Neural crest cell (in vitro differentiated cells): ENCODE data around the gene EPHA6. TPM values are rescaled to one million over a fixed set of nuclear protein-coding genes. Genes with fewer than 3 reads are reported as not detected.
"Not testable (repeated sequence)": the region's sequence is repeated elsewhere in the genome, so short reads cannot be mapped to it uniquely, and the experiment has no call there.

ENCODE experiments used
- DNase-seq: peaks from one replicate; pipeline ENCODE4 v3.0.0; 2021; ENCODE audit warnings: low read depth, mixed read lengths, low spot score
- H3K27ac Mint-ChIP-seq: one replicate; pipeline ENCODE4 v1.8.0; 2021; ENCODE audit warnings: mild to moderate bottlenecking, mixed read lengths; ENCODE audit not compliant: unreplicated experiment
- H3K27me3 Mint-ChIP-seq: 2 replicates; pipeline ENCODE4 v1.8.0; 2021; ENCODE audit warnings: low read depth, mild to moderate bottlenecking, mixed read lengths
- H3K36me3 Mint-ChIP-seq: 2 replicates; pipeline ENCODE4 v1.8.0; 2021; ENCODE audit warnings: low read depth, mild to moderate bottlenecking, mixed read lengths
- H3K4me1 Mint-ChIP-seq: 2 replicates; pipeline ENCODE4 v1.8.0; 2021; ENCODE audit warnings: mixed read lengths
- H3K4me3 Mint-ChIP-seq: one replicate; pipeline ENCODE4 v1.8.0; 2021; ENCODE audit warnings: mild to moderate bottlenecking, mixed read lengths
- H3K9me3 Mint-ChIP-seq: 2 replicates; pipeline ENCODE4 v1.8.0; 2021; ENCODE audit warnings: mixed read lengths
- CTCF ChIP-seq: fragments of 200-600 bp; sonication (generic); conservative IDR thresholded peaks from 2 replicates; pipeline ENCODE4 v1.5.0; 2021; ENCODE audit warnings: antibody characterized with exemption, mild to moderate bottlenecking
- total RNA-seq: library from RNA; stranded (reverse); gene quantifications from 2 replicates; pipeline ENCODE4 v1.2.1, GENCODE V29; 2021

The EPHA6 gene
- total RNA-seq, 1 donor from 2014 or later, result 0.96 TPM

- Mint-ChIP-seq H3K4me1 (no peaks in the 10 kb centered on the region), H3K9me3 (no peaks in the 10 kb centered on the region), H3K4me3 (no peak overlapping the region), H3K36me3 (no peaks in the 10 kb centered on the region), H3K27me3 (no peaks in the 10 kb centered on the region), H3K27ac (no peak overlapping the region)
- TF ChIP-seq CTCF, result no peak
- no peak for DNase-seq
These were observed 163.3 kb downstream of the EPHA6 start for GRCh38 chr3:96977671-96978070.

- not testable (repeated sequence) for H3K36me3 Mint-ChIP-seq, H3K9me3 Mint-ChIP-seq, DNase-seq, H3K4me1 Mint-ChIP-seq, H3K27me3 Mint-ChIP-seq, H3K27ac Mint-ChIP-seq, H3K4me3 Mint-ChIP-seq
These were observed 169.3 kb downstream of the EPHA6 start for GRCh38 chr3:96983716-96984115.

GRCh38 chr3:96986241-96986640, 171.8 kb downstream of the EPHA6 start:
- Mint-ChIP-seq H3K27ac (no peak overlapping the region), H3K9me3 (no peaks in the 10 kb centered on the region), H3K27me3 (no peaks in the 10 kb centered on the region), H3K36me3 (no peaks in the 10 kb centered on the region), H3K4me1 (no peaks in the 10 kb centered on the region), H3K4me3 (no peak overlapping the region)
- DNase-seq, result no peak
- TF ChIP-seq CTCF, result no peak

GRCh38 chr3:96991231-96991630, 176.8 kb downstream of the EPHA6 start:
- H3K36me3 Mint-ChIP-seq, result no peaks in the 10 kb centered on the region
- no peak for DNase-seq
- H3K27ac Mint-ChIP-seq, result no peak overlapping the region
- peaks cover 2% of the 10 kb centered on the region for H3K9me3 Mint-ChIP-seq
- H3K27me3 Mint-ChIP-seq, result no peaks in the 10 kb centered on the region
- H3K4me3 Mint-ChIP-seq, result no peak overlapping the region
- no peak for TF ChIP-seq CTCF
- H3K4me1 Mint-ChIP-seq, result no peaks in the 10 kb centered on the region

- TF ChIP-seq CTCF, result no peak
- Mint-ChIP-seq H3K27me3 (no peaks in the 10 kb centered on the region), H3K9me3 (peaks cover 4% of the 10 kb centered on the region), H3K4me3 (no peak overlapping the region), H3K36me3 (no peaks in the 10 kb centered on the region), H3K27ac (no peak overlapping the region), H3K4me1 (no peaks in the 10 kb centered on the region)
- no peak for DNase-seq
These were observed 177.5 kb downstream of the EPHA6 start for GRCh38 chr3:96991800-96992365.

GRCh38 chr3:96994988-96995387, 180.6 kb downstream of the EPHA6 start:
- no peaks in the 10 kb centered on the region for H3K4me1 Mint-ChIP-seq
- no peak for TF ChIP-seq CTCF
- H3K27ac Mint-ChIP-seq, result no peak overlapping the region
- H3K4me3 Mint-ChIP-seq, result no peak overlapping the region
- H3K27me3 Mint-ChIP-seq, result no peaks in the 10 kb centered on the region
- peaks cover 6% of the 10 kb centered on the region for H3K9me3 Mint-ChIP-seq
- H3K36me3 Mint-ChIP-seq, result no peaks in the 10 kb centered on the region
- DNase-seq, result no peak
